ENCODE measurements around the gene UPF2.
"Not testable (repeated sequence)": the region's sequence is repeated elsewhere in the genome, so short reads cannot be mapped to it uniquely, and the experiment has no call there.

Gene UPF2

GRCh38 chr10:11901833-11902475 lies 140.7 kb downstream of the UPF2 start:
- no peak for DNase-seq

- DNase-seq: no peak
Observed at GRCh38 chr10:11901454-11901832, 141.2 kb downstream of the UPF2 start.

- DNase-seq: no peak
Observed at GRCh38 chr10:11901036-11901301, 141.6 kb downstream of the UPF2 start.

GRCh38 chr10:11899067-11899876 lies 143.3 kb downstream of the UPF2 start:
- DNase-seq: no peak

GRCh38 chr10:11898372-11899066 lies 144.1 kb downstream of the UPF2 start:
- peak; percentile 75 for DNase-seq

- no peak for DNase-seq
Observed at GRCh38 chr10:11898033-11898371, 144.6 kb downstream of the UPF2 start.

- no peak for DNase-seq
Observed at GRCh38 chr10:11896549-11897200, 145.9 kb downstream of the UPF2 start.

- no peak for DNase-seq
Observed at GRCh38 chr10:11895598-11895997, 147.0 kb downstream of the UPF2 start.

- no peak for DNase-seq
Observed at GRCh38 chr10:11895108-11895466, 147.5 kb downstream of the UPF2 start.

- DNase-seq: no peak
Observed at GRCh38 chr10:11894381-11895107, 148.1 kb downstream of the UPF2 start.

- no peak for DNase-seq
Observed at GRCh38 chr10:11893749-11894278, 148.8 kb downstream of the UPF2 start.

- no peak for DNase-seq
Observed at GRCh38 chr10:11891776-11892486, 150.7 kb downstream of the UPF2 start.

- DNase-seq: not testable (repeated sequence)
Observed at GRCh38 chr10:11889263-11889662, 153.3 kb downstream of the UPF2 start.

- no peak for DNase-seq
Observed at GRCh38 chr10:11887381-11888227, 155.0 kb downstream of the UPF2 start.

GRCh38 chr10:11886851-11887250 lies 155.8 kb downstream of the UPF2 start:
- DNase-seq: no peak

- DNase-seq: no peak
Observed at GRCh38 chr10:11886138-11886474, 156.5 kb downstream of the UPF2 start.

GRCh38 chr10:11885437-11886137 lies 157.0 kb downstream of the UPF2 start:
- DNase-seq: no peak

- DNase-seq: no peak
Observed at GRCh38 chr10:11884706-11885423, 157.7 kb downstream of the UPF2 start.

GRCh38 chr10:11882646-11883375 lies 159.8 kb downstream of the UPF2 start:
- DNase-seq: no peak

Data from DMS53 (cell line).